IPS-18a (cell line): ENCODE data around the gene CLNK.

Source experiments
- H3K27ac ChIP-seq: one replicate; pipeline ENCODE4 v1.5.1; 2013; ENCODE audit warnings: low read length
- H3K27me3 ChIP-seq: one replicate; pipeline ENCODE4 v1.6.1; 2013; ENCODE audit warnings: mild to moderate bottlenecking, low read length; ENCODE audit not compliant: control insufficient read depth, insufficient read depth
- H3K36me3 ChIP-seq: one replicate; pipeline ENCODE4 v1.6.1; 2013; ENCODE audit warnings: low read depth, low read length; ENCODE audit not compliant: control insufficient read depth
- H3K4me1 ChIP-seq: one replicate; pipeline ENCODE4 v1.6.1; 2013; ENCODE audit warnings: low read depth, low read length; ENCODE audit not compliant: control insufficient read depth
- H3K4me3 ChIP-seq: one replicate; pipeline ENCODE4 v1.5.1; 2013; ENCODE audit warnings: low read length
- H3K9ac ChIP-seq: one replicate; pipeline ENCODE4 v1.6.1; 2013; ENCODE audit warnings: mild to moderate bottlenecking, low read length, moderate library complexity
- H3K9me3 ChIP-seq: one replicate; pipeline ENCODE4 v1.6.1; 2013; ENCODE audit warnings: low read depth, low read length; ENCODE audit not compliant: control insufficient read depth

Gene CLNK, protein sequence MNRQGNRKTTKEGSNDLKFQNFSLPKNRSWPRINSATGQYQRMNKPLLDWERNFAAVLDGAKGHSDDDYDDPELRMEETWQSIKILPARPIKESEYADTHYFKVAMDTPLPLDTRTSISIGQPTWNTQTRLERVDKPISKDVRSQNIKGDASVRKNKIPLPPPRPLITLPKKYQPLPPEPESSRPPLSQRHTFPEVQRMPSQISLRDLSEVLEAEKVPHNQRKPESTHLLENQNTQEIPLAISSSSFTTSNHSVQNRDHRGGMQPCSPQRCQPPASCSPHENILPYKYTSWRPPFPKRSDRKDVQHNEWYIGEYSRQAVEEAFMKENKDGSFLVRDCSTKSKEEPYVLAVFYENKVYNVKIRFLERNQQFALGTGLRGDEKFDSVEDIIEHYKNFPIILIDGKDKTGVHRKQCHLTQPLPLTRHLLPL

DNA sequence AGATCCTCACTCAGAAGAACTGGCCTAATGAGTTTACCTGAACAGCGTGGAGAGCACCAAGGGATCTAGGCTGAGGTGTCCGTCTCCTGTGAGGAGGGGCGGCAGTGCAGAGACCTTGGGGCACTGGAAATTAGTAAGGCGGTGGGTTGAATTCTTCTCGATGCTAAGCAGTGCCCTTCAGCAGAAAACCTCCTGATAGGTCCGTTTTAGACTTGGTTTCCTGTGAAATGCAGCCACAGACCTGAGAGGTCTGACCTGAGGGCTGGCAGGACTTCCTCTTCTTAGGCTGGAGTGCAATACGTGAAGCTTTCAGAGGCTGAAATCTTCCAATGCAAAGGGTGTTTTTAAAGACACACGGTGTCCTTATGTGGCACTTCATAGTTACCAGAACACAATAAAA is at the start of gene CLNK:
CLNK (minus strand) TSS at position 138 of the 400 bp plus-strand sequence. CDS start 16,899 bp downstream, outside the sequence.
- no peak within 1 kb of the TSS for H3K9ac ChIP-seq
- no peaks in the 10 kb centered on the region for H3K27me3 ChIP-seq
- no peak within 1 kb of the TSS for H3K4me3 ChIP-seq

DNA sequence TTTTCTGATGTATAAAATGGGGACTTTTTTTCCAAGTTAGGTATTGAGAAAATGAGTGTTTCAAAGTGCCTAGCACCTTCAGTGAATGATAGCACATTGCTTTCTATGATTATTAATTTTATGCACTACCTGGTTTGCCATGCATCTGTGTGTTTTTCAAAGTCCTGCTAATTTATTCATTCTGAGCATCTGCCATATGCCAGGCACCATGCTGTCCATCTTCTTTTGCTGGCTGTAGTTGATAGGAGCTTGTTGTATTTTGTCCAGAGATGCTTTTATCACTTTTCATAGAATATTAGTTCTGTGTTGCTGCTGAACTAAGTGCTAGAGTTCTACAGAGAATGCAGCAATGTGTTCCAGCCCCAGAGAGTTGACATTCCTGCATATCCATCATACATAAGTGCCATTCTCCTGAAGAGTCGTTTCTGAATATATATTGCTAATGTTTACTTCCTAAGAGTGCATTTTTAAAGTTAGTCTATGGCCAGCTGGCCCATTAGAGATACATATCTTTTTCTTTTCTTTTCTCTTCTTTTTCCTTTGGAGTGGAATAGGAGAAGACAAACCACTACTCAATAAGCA is 49.0 kb upstream of the CLNK start:
- Histone ChIP-seq H3K4me1 (no peaks in the 10 kb centered on the region), H3K9me3 (no peaks in the 10 kb centered on the region), H3K36me3 (no peaks in the 10 kb centered on the region), H3K27ac (no peak overlapping the region), H3K4me3 (no peak overlapping the region), H3K27me3 (no peaks in the 10 kb centered on the region), H3K9ac (no peak overlapping the region)

More for the DNA sequence above, at the start of gene CLNK:
- H3K27ac ChIP-seq = no peak within 1 kb of the TSS
- H3K9me3 ChIP-seq = no peaks in the 10 kb centered on the region
- no peaks in the 10 kb centered on the region for H3K36me3 ChIP-seq
- H3K4me1 ChIP-seq = no peaks in the 10 kb centered on the region

DNA sequence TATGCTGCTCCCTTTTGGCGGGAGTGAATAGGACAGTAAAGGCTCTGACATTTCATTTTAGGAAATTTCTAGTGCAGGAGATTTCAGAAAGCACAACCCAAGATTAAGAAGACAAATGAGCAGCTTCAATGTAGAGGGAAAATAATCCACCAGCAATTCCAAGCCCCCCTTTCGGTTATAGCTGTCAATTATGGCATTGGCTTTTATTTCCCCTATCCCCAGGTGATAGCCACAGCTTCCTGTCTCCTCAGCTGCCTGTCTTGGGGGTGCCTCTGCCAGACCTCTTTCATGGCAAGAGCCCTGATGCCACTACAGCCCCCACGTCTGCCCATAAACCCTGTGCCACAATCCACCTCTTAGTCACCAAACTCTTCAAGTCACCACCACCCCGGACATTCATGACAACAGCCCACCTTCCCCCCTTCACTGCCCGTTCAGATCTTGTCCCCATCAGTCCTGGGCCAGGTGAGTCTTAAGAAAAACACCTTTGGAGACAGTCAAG is 48.4 kb upstream of the CLNK start:
- Histone ChIP-seq H3K27me3 (no peaks in the 10 kb centered on the region), H3K27ac (no peak overlapping the region), H3K9me3 (no peaks in the 10 kb centered on the region), H3K9ac (no peak overlapping the region), H3K4me3 (no peak overlapping the region), H3K4me1 (no peaks in the 10 kb centered on the region), H3K36me3 (no peaks in the 10 kb centered on the region)

DNA sequence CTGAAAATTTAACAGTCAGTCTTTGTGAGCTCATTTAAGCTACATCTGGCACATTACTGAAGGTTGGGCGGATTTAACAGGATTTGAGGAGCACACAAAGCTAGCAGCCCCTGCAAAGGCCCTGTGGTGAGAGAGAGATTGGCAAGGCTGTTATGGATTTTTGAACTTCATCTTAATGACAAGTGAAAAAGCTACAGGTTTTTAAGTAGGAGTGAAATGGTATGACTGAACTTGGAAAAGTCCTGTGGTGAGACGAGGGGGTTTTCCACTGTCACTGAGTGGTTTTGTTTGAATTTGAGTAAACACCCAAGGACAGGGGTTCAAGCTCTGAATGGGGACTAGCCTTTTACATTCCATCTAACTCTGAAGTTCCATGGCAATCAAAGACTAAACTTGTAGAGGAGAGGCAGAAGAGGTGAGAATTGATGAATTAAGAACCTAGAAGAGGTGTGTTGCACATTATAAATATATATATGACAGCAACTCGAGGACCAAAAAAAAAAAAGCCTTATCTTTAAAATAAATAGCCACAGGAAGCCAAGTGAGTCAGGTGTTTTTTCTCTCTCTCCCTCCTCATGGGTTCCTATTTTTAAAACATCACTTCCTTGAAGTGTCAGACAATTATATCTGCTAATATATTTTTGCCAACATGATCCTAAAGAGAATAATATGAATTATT is 47.8 kb upstream of the CLNK start:
- Histone ChIP-seq H3K9ac (no peak overlapping the region), H3K27ac (no peak overlapping the region), H3K27me3 (no peaks in the 10 kb centered on the region), H3K36me3 (no peaks in the 10 kb centered on the region), H3K9me3 (no peaks in the 10 kb centered on the region), H3K4me3 (no peak overlapping the region), H3K4me1 (no peaks in the 10 kb centered on the region)

DNA sequence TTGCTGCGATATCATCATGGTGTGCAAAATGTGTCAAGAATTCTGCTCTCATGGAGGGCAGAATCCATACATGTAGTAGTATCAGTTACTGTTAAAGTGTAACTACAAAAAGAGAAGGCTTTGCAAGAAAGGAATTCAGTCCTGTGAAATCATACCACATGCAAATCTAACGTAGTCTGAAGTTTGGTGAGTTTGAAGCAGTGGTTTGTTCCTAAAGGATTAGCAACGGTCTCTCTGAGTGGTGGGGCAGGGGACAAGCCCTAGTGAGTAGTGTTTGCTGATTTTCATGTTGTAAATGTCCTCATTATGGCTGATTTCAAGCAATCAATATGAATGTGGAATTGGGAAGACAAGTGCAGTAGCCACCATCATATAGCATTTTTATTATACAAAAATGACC is 47.1 kb upstream of the CLNK start:
- H3K27me3 ChIP-seq = no peaks in the 10 kb centered on the region
- H3K4me3 ChIP-seq = no peak overlapping the region
- peaks cover 3% of the 10 kb centered on the region for H3K4me1 ChIP-seq
- H3K36me3 ChIP-seq = no peaks in the 10 kb centered on the region
- no peak overlapping the region for H3K27ac ChIP-seq
- no peaks in the 10 kb centered on the region for H3K9me3 ChIP-seq
- H3K9ac ChIP-seq = no peak overlapping the region

DNA sequence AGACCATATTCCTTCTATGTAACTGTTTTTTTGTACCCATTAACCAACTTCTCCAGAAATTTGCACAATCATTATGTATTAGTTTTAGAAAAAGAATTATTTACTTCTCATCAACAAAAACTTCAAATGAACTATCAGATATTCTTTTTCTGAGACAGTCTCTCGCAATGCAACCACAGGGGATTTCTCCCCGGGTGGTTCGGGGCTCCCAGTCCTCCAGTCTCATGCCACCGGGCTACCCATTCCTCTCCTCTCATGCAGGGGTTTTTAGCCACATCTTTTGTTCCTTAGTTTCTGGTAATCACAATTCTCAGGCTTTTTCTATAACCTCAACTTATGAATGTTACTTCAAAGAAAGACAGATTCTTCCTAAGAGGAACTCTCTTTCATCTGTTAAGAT is 46.6 kb upstream of the CLNK start:
- H3K36me3 ChIP-seq = no peaks in the 10 kb centered on the region
- no peak overlapping the region for H3K4me3 ChIP-seq
- peaks cover 4% of the 10 kb centered on the region for H3K4me1 ChIP-seq
- H3K9ac ChIP-seq = no peak overlapping the region
- no peak overlapping the region for H3K27ac ChIP-seq
- H3K27me3 ChIP-seq = no peaks in the 10 kb centered on the region
- H3K9me3 ChIP-seq = no peaks in the 10 kb centered on the region

DNA sequence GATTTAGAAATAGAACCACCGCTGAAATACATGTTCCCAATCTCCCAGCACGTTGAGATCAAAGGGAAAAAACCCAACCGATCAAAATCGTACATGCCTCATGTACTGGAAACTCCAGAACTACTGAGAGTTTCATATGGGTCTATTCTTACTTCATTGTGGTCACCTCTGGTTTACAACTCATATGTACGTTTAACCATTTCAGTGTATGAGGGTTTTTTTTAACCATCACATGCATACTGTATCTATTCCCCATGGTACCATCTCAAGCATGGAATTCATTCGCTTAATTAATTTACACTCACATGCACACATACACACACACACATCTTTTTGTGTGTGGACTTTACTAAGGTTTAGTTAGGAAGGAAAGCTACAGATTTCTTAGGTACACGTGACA is 46.0 kb upstream of the CLNK start:
- Histone ChIP-seq H3K27me3 (no peaks in the 10 kb centered on the region), H3K27ac (no peak overlapping the region), H3K4me3 (no peak overlapping the region), H3K36me3 (no peaks in the 10 kb centered on the region), H3K9ac (no peak overlapping the region), H3K4me1 (peaks cover 4% of the 10 kb centered on the region), H3K9me3 (no peaks in the 10 kb centered on the region)

DNA sequence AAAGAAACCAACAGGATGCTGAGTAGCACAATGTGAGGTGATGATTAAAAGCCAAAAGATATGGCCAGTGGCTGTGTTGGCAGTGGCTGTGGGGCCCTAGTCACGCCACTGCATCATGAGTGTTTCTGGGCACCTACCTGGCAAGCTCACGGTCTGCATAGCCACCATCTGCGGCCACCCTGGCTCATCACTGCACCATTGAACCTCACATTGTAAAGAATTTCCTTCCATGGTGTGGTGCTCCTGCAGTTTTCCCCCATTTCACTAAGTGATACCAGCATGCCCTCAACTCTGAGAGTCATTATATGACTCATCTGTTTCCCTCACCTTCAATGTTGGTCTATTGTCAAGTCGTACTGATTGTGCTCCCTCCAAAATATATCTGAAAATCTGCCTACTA is 45.5 kb upstream of the CLNK start:
- no peak overlapping the region for H3K4me3 ChIP-seq
- no peak overlapping the region for H3K27ac ChIP-seq
- H3K4me1 ChIP-seq = peaks cover 4% of the 10 kb centered on the region
- no peak overlapping the region for H3K9ac ChIP-seq
- H3K9me3 ChIP-seq = no peaks in the 10 kb centered on the region
- no peaks in the 10 kb centered on the region for H3K36me3 ChIP-seq
- H3K27me3 ChIP-seq = no peaks in the 10 kb centered on the region

DNA sequence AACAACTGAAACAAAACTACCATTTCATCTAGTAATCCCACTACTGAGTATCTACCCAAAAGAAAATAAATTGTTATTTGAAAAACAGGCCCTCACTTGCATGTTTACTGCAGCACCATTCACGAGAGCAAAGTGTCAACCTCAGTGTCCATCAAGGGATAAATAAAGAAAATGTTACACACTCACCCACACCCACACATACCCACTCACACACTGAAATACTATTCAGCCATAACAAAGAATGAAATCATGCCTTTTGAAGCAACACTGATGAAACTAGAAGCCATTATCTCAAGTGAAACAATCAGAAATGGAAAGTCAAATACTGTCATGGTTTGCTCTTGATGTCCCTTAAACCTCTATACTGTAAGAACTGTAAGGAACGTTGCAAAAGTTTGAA is 44.8 kb upstream of the CLNK start:
- H3K4me3 ChIP-seq = no peak overlapping the region
- H3K27ac ChIP-seq = no peak overlapping the region
- no peaks in the 10 kb centered on the region for H3K36me3 ChIP-seq
- no peaks in the 10 kb centered on the region for H3K27me3 ChIP-seq
- H3K4me1 ChIP-seq = peaks cover 4% of the 10 kb centered on the region
- no peak overlapping the region for H3K9ac ChIP-seq
- H3K9me3 ChIP-seq = no peaks in the 10 kb centered on the region

DNA sequence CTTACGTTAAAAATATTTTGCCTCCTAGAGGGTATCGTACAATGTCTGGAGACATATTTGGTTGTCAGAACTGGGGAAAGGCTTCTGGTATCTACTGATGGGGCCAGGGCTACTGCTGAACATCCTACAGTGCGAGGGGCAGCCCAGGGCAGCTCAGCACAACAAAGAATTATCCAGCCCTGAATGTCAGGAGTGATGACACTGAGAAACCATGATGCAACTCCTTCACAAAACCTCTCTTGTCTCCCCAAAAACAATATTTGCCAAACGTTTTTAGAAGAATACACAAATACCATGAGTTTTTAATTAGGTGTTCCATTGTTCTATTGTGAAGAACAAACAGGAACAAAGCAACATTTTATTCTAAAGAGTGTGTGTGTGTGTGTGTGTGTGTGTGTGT is 43.4 kb upstream of the CLNK start:
- H3K9me3 ChIP-seq = no peaks in the 10 kb centered on the region
- no peak overlapping the region for H3K27ac ChIP-seq
- H3K9ac ChIP-seq = no peak overlapping the region
- H3K36me3 ChIP-seq = no peaks in the 10 kb centered on the region
- H3K27me3 ChIP-seq = no peaks in the 10 kb centered on the region
- no peak overlapping the region for H3K4me3 ChIP-seq
- H3K4me1 ChIP-seq = peaks cover 4% of the 10 kb centered on the region

DNA sequence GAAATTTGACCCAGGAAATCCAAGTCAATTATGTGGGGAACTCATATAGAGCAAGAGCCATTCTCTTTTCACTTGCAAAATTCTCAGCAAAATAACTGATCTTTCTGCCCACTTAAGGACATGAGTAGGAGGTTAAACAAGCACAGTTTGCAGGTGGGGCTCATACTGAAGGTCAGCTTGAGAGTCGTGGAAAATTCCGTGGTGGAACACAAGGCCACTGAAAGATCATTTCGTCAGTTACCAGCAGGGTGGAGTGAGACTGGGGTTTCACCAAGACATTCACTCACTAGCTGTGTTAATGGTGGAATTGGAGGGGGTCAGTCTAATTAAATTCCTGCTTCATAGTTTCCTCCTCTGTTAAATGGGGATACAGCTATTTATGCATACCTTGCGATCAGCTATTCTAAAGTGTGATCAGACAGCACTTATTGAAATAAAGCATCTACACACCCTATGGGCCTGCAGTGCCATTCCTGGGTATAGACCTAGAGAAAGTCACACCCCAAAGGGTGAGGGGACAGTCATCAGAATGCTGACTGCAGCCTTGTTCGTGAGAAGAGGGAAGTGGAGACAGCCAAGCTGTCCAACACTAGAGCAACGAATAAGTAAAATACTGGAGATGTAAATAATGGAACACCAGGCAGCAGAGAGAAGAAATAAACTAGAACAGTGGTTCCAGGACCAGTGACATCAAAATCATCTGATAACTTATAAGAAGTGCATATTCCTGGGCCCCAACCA is 42.7 kb upstream of the CLNK start:
- Histone ChIP-seq H3K27me3 (no peaks in the 10 kb centered on the region), H3K9ac (no peak overlapping the region), H3K27ac (no peak overlapping the region), H3K36me3 (no peaks in the 10 kb centered on the region), H3K4me1 (peaks cover 4% of the 10 kb centered on the region), H3K4me3 (no peak overlapping the region), H3K9me3 (no peaks in the 10 kb centered on the region)
